ENCODE data around the gene KIF3B. TPM values are rescaled to one million over a fixed set of nuclear protein-coding genes. Genes with fewer than 3 reads are reported as not detected.

The KIF3B gene
- total and polyA plus RNA-seq, 2 of the 13 experiments (the other 11 are each of a cell fraction or from before 2014, with no cell fraction given) = 23.6 to 28.8 TPM

DNA sequence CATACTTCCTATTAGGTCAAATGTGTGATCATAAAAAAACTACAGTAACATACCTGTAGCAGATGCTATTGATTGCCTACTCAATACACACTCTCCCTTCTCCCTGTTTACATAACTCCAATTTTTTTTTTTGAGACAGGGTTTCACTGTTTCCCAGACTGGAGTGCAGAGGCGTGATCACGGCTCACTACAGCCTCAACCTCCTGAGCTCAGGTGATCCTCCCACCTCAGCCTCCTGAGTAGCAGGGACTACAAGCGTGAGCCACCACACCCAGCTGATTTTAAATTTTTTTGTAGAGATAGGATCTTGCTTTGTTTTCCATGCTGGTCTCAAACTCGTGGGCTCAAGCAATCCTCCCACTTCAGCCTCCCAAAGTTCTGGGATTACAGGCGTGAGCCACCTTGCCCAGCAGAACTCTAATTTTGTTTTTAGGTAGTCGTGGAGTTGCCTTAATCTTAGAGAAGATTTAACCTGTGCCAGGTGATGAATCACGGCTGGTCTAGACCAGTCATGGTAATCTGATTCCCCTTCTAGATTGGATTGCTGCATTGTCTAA lies 14.0 kb upstream of the KIF3B start (continued):
- no peak for TF ChIP-seq ZBTB20 (CRISPR knock-in tag; IDR thresholded peaks at IDR 0.05; ENCODE audit: borderline replicate concordance, low read depth)
- no peak for TF ChIP-seq TMF1 (CRISPR knock-in tag; IDR thresholded peaks at IDR 0.05; ENCODE audit: low read depth)
- no peak for TF ChIP-seq POLR2AphosphoS2 (IDR thresholded peaks at IDR 0.05; ENCODE audit: low read depth, low read length)
- TF ChIP-seq THAP11 (CRISPR knock-in tag; IDR thresholded peaks at IDR 0.05) = peak; percentile 63
- TF ChIP-seq, protein P1, sequence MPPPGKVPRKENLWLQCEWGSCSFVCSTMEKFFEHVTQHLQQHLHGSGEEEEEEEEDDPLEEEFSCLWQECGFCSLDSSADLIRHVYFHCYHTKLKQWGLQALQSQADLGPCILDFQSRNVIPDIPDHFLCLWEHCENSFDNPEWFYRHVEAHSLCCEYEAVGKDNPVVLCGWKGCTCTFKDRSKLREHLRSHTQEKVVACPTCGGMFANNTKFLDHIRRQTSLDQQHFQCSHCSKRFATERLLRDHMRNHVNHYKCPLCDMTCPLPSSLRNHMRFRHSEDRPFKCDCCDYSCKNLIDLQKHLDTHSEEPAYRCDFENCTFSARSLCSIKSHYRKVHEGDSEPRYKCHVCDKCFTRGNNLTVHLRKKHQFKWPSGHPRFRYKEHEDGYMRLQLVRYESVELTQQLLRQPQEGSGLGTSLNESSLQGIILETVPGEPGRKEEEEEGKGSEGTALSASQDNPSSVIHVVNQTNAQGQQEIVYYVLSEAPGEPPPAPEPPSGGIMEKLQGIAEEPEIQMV (CRISPR knock-in tag; IDR thresholded peaks at IDR 0.05; ENCODE audit: low read depth) = no peak
- no peak for TF ChIP-seq ZNF563 (CRISPR knock-in tag; IDR thresholded peaks at IDR 0.05)
- peak; percentile 33 for TF ChIP-seq CEBPG (CRISPR knock-in tag; IDR thresholded peaks at IDR 0.05)
- TF ChIP-seq, protein P2, sequence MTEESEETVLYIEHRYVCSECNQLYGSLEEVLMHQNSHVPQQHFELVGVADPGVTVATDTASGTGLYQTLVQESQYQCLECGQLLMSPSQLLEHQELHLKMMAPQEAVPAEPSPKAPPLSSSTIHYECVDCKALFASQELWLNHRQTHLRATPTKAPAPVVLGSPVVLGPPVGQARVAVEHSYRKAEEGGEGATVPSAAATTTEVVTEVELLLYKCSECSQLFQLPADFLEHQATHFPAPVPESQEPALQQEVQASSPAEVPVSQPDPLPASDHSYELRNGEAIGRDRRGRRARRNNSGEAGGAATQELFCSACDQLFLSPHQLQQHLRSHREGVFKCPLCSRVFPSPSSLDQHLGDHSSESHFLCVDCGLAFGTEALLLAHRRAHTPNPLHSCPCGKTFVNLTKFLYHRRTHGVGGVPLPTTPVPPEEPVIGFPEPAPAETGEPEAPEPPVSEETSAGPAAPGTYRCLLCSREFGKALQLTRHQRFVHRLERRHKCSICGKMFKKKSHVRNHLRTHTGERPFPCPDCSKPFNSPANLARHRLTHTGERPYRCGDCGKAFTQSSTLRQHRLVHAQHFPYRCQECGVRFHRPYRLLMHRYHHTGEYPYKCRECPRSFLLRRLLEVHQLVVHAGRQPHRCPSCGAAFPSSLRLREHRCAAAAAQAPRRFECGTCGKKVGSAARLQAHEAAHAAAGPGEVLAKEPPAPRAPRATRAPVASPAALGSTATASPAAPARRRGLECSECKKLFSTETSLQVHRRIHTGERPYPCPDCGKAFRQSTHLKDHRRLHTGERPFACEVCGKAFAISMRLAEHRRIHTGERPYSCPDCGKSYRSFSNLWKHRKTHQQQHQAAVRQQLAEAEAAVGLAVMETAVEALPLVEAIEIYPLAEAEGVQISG (CRISPR knock-in tag; IDR thresholded peaks at IDR 0.05) = peak; percentile 46; the same call in 1 of the 2 replicates
- TF ChIP-seq, protein P3, sequence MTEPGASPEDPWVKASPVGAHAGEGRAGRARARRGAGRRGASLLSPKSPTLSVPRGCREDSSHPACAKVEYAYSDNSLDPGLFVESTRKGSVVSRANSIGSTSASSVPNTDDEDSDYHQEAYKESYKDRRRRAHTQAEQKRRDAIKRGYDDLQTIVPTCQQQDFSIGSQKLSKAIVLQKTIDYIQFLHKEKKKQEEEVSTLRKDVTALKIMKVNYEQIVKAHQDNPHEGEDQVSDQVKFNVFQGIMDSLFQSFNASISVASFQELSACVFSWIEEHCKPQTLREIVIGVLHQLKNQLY (CRISPR knock-in tag; IDR thresholded peaks at IDR 0.05) = peak; percentile 49; the same call in 1 of the 2 replicates
- TF ChIP-seq, protein P4, sequence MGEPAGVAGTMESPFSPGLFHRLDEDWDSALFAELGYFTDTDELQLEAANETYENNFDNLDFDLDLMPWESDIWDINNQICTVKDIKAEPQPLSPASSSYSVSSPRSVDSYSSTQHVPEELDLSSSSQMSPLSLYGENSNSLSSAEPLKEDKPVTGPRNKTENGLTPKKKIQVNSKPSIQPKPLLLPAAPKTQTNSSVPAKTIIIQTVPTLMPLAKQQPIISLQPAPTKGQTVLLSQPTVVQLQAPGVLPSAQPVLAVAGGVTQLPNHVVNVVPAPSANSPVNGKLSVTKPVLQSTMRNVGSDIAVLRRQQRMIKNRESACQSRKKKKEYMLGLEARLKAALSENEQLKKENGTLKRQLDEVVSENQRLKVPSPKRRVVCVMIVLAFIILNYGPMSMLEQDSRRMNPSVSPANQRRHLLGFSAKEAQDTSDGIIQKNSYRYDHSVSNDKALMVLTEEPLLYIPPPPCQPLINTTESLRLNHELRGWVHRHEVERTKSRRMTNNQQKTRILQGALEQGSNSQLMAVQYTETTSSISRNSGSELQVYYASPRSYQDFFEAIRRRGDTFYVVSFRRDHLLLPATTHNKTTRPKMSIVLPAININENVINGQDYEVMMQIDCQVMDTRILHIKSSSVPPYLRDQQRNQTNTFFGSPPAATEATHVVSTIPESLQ (CRISPR knock-in tag; conservative IDR thresholded peaks at IDR 0.05) = no peak
- TF ChIP-seq ZNF552 (CRISPR knock-in tag; IDR thresholded peaks at IDR 0.05; ENCODE audit: borderline replicate concordance) = no peak
- no peak for TF ChIP-seq SMC3 (IDR thresholded peaks at IDR 0.05; ENCODE audit: low read length)
- TF ChIP-seq ISL2 (CRISPR knock-in tag; IDR thresholded peaks at IDR 0.05) = 0 out of 2 replicates have a peak, but pooled peaks have one; percentile 39
- no peak for TF ChIP-seq ZFY (CRISPR knock-in tag; IDR thresholded peaks at IDR 0.05)
- peak; percentile 70 for TF ChIP-seq SOX5 (CRISPR knock-in tag; IDR thresholded peaks at IDR 0.05; ENCODE audit: borderline replicate concordance)
- TF ChIP-seq SPEN (CRISPR knock-in tag; IDR thresholded peaks at IDR 0.05; ENCODE audit: low read depth) = no peak; the same call in 1 of the 2 replicates
- TF ChIP-seq PRMT3 (CRISPR knock-in tag; IDR thresholded peaks at IDR 0.05; ENCODE audit: borderline replicate concordance, low read depth) = no peak
- TF ChIP-seq ZSCAN22 (CRISPR knock-in tag; IDR thresholded peaks at IDR 0.05) = no peak
- TF ChIP-seq ZC3H13 (CRISPR knock-in tag; IDR thresholded peaks at IDR 0.05) = no peak
- TF ChIP-seq MED8 (CRISPR knock-in tag; IDR thresholded peaks at IDR 0.05; ENCODE audit: insufficient replicate concordance) = no peak
- no peak for TF ChIP-seq ZNF496 (CRISPR knock-in tag; IDR thresholded peaks at IDR 0.05; ENCODE audit: insufficient replicate concordance)
- TF ChIP-seq NRL (CRISPR knock-in tag; IDR thresholded peaks at IDR 0.05; ENCODE audit: borderline replicate concordance) = no peak
- TF ChIP-seq, protein P5, sequence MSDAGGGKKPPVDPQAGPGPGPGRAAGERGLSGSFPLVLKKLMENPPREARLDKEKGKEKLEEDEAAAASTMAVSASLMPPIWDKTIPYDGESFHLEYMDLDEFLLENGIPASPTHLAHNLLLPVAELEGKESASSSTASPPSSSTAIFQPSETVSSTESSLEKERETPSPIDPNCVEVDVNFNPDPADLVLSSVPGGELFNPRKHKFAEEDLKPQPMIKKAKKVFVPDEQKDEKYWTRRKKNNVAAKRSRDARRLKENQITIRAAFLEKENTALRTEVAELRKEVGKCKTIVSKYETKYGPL (CRISPR knock-in tag; IDR thresholded peaks at IDR 0.05) = 0 out of 2 replicates have a peak, but pooled peaks have one; percentile 66
- TF ChIP-seq ZNF256 (CRISPR knock-in tag; conservative IDR thresholded peaks at IDR 0.05) = 0 out of 2 replicates have a peak, but pooled peaks have one; percentile 64
